Lower lobe of right lung (tissue), 2 donors: Measurements from ENCODE around the gene EPB41. TPM values are rescaled to one million over a fixed set of nuclear protein-coding genes. Genes with fewer than 3 reads are reported as not detected.
"Not testable (repeated sequence)": the region's sequence is repeated elsewhere in the genome, so short reads cannot be mapped to it uniquely, and the experiment has no call there.

Experiments used
- ATAC-seq, 2 donors: fragments of 200-7000 bp; cut with Tn5 transposase; one replicate each; pipeline ENCODE4 v1.9.1; 2020 to 2022; ENCODE audit warnings: mild to moderate bottlenecking in 2 of 2, moderate library complexity in 2 of 2
- DNase-seq: peaks from one replicate; pipeline ENCODE4 v3.0.0-alpha.2; 2020
- H3K27ac ChIP-seq: fragments of 200-600 bp; one replicate; pipeline ENCODE4 v1.8.0; 2022
- H3K27me3 ChIP-seq: fragments of 200-600 bp; one replicate; pipeline ENCODE4 v1.8.0; 2022; ENCODE audit warnings: low read depth
- H3K36me3 ChIP-seq: fragments of 200-600 bp; one replicate; pipeline ENCODE4 v1.8.0; 2022; ENCODE audit warnings: mild to moderate bottlenecking
- H3K4me1 ChIP-seq: fragments of 200-600 bp; one replicate; pipeline ENCODE4 v1.8.0; 2022
- H3K4me3 ChIP-seq: fragments of 200-600 bp; one replicate; pipeline ENCODE4 v1.8.0; 2022; ENCODE audit warnings: mild to moderate bottlenecking
- H3K9me3 ChIP-seq: fragments of 200-600 bp; one replicate; pipeline ENCODE4 v1.8.0; 2022
- intact Hi-C: fragments of 100-400 bp; cut with DNase I; formaldehyde crosslinking; loops from one replicate; pipeline ENCODE4 v1.11.0; 2022
- total RNA-seq: library from RNA; stranded (reverse); fragmentation: NEBNext Ultra II Directional; extraction: Animal tissue kit (Norgen Biotek cat#: 25700); gene quantifications from one replicate; pipeline ENCODE4 v1.2.1, GENCODE V29; 2021
- TF ChIP-seq, protein P1 (sequence below): fragments of 200-600 bp; IDR thresholded peaks from one replicate; pipeline ENCODE4 v1.8.0; 2022; ENCODE audit warnings: antibody characterized with exemption, mild to moderate bottlenecking
- donor health status: DM: no; HTN: yes; CAD: no; lungs with severe emphysema.

The EPB41 gene
- total RNA-seq, 1 donor from 2014 or later: 58.6 TPM

DNA sequence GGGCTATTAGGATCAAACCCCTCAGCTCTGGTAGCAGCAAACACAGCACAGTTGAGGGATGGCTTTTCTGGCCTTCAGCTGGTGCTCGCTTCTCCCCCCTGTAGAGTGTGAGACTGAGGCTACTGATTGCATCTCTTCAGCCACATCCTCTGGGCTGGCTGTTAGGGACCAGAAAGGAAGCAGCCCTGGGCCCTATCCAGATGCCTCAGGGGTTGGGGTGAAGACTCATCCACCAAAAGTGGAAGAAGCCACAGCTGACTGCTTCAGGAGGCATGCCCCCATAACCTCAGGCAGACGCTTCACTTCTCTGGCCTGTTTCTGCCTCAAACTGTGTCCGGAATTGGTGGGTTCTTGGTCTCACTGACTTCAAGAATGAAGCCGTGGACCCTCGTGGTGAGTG, 215.5 kb downstream of the EPB41 start:
- intact Hi-C loops: no loop called here
- Histone ChIP-seq H3K9me3 (no peaks in the 10 kb centered on the region), H3K4me3 (no peak overlapping the region), H3K4me1 (peaks cover 14% of the 10 kb centered on the region), H3K27me3 (peaks cover 8% of the 10 kb centered on the region), H3K36me3 (no peaks in the 10 kb centered on the region), H3K27ac (no peak overlapping the region)
- no peak for DNase-seq
- ATAC-seq: no peak
- TF ChIP-seq, protein P1, sequence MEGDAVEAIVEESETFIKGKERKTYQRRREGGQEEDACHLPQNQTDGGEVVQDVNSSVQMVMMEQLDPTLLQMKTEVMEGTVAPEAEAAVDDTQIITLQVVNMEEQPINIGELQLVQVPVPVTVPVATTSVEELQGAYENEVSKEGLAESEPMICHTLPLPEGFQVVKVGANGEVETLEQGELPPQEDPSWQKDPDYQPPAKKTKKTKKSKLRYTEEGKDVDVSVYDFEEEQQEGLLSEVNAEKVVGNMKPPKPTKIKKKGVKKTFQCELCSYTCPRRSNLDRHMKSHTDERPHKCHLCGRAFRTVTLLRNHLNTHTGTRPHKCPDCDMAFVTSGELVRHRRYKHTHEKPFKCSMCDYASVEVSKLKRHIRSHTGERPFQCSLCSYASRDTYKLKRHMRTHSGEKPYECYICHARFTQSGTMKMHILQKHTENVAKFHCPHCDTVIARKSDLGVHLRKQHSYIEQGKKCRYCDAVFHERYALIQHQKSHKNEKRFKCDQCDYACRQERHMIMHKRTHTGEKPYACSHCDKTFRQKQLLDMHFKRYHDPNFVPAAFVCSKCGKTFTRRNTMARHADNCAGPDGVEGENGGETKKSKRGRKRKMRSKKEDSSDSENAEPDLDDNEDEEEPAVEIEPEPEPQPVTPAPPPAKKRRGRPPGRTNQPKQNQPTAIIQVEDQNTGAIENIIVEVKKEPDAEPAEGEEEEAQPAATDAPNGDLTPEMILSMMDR: no peak

DNA sequence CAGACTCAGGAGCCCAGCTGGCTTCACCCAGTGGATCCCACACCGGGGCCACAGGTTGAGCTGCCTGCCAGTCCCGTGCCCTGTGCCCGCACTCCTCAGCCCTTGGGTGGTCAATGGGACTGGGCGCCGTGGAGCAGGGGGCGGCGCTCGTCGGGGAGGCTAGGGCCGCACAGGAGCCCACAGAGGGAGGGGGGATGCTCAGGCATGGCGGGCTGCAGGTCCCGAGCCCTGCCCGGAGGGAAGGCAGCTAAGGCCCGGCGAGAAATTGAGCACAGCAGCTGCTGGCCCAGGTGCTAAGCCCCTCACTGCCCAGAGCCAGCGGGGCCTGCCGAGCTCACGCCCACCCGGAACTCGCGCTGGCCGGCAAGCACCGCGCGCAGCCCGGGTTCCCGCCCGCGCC, 216.7 kb downstream of the EPB41 start:
- not testable (repeated sequence) for DNase-seq, H3K27me3 ChIP-seq

DNA sequence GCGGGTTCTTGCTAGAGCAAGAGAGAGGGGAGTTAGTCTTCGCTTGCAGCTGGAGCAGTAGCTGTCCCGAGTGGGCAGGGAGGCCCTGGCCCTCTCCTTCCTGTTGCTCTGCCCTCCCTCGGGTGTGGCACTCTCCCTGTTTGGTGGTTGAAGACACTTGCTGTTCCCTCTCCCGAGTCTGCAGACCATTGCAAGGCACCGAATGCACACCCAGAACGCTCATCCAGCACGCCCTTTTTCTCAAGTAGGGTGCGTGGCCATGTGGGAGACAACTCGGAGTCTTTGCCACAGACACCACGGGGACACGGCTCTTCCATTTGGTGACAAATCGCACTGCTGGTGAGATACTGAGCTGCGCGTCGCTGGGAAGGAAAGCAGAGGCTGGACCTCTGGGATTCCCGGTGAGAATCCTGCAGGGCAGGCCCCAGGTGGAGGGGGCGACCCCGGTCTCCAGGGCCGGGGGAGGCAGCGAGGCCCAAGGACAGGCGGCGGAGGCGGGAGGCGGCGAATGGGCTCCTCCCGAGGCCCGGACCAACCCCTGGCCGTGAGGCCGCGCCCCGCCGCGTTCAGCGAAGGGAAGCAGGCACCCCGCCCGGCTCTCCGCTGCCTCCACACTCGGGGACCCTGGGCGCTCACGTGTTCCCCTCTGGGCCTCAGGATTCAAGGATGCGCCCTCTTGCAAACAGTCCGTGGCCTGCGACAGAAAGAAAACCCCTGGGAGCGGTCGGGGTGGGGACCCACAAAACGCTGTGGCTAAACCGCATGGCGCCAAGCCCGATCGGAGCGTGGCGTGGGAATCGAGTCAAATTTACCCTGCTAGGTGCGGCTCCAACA, 219.7 kb downstream of the EPB41 start:
- Histone ChIP-seq H3K36me3 (no peaks in the 10 kb centered on the region), H3K9me3 (no peaks in the 10 kb centered on the region), H3K27ac (no peak overlapping the region), H3K4me3 (peak overlapping the region; percentile 19), H3K27me3 (no peaks in the 10 kb centered on the region), H3K4me1 (peaks cover 8% of the 10 kb centered on the region)
- ATAC-seq (peak; percentile 40 to 49), DNase-seq (no peak)
- TF ChIP-seq, protein P1: no peak
- intact Hi-C loops: no loop called here

More for the DNA sequence above, 216.7 kb downstream of the EPB41 start:
- H3K4me3 ChIP-seq, H3K36me3 ChIP-seq, intact Hi-C loops, H3K9me3 ChIP-seq, H3K27ac ChIP-seq, H3K4me1 ChIP-seq, ATAC-seq: not testable (repeated sequence)

DNA sequence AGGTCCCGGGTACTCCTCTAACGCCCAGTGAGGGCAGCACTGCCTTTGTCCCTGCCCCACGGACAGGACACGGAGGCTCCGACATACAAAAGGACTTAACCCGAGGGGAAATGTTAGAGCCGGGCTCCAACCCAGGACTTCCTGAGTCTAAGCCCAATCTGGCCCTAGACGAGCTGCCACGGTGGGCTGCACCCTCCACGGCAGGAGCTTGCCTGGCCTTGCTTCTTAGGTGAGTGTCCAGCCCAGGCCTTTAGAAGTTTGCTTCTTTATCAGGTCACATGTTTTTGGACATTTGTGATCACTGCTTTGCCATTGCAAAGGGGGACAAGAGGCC, 220.3 kb downstream of the EPB41 start:
- peaks cover 8% of the 10 kb centered on the region for H3K4me1 ChIP-seq
- H3K9me3 ChIP-seq: no peaks in the 10 kb centered on the region
- H3K4me3 ChIP-seq: peak overlapping the region; percentile 19
- no peaks in the 10 kb centered on the region for H3K27me3 ChIP-seq
- H3K36me3 ChIP-seq: no peaks in the 10 kb centered on the region
- H3K27ac ChIP-seq: no peak overlapping the region
- TF ChIP-seq, protein P1: no peak
- intact Hi-C loops: no loop called here
- ATAC-seq (peak in 1 of 2 donors; percentile 13), DNase-seq (no peak)

DNA sequence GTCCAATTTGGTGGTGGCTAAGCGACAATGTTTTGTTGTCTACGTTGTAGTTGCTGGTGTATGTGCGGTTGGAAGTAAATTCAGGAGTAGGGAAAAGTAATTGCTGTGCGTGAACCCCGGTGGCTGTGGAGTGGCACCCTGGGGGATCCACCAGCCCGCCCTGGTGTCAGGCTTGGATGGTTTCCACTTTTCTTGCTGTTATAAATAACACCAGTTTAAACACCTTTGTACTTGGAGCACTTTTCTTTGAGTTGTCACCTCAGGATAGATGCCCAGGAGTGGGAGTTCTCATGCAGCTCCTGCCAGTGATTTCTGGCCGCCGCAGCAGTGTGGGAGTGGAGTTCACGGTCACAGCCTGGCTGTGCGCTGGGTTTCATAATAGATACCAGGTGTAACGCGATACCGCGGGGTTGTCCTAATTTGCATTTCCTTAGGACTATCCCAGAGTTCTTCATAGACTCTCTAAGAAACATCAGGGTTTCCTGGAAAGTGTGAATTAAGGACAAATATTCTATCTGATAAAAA, 222.1 kb downstream of the EPB41 start:
- no peak for DNase-seq
- no peak overlapping the region for H3K4me3 ChIP-seq
- peak in 1 of 2 donors; percentile 47 for ATAC-seq
- H3K27ac ChIP-seq: no peak overlapping the region
- TF ChIP-seq, protein P1: no peak
- H3K9me3 ChIP-seq: no peaks in the 10 kb centered on the region
- intact Hi-C loops: no loop called here
- no peaks in the 10 kb centered on the region for H3K27me3 ChIP-seq
- H3K36me3 ChIP-seq: no peaks in the 10 kb centered on the region
- peaks cover 8% of the 10 kb centered on the region for H3K4me1 ChIP-seq

DNA sequence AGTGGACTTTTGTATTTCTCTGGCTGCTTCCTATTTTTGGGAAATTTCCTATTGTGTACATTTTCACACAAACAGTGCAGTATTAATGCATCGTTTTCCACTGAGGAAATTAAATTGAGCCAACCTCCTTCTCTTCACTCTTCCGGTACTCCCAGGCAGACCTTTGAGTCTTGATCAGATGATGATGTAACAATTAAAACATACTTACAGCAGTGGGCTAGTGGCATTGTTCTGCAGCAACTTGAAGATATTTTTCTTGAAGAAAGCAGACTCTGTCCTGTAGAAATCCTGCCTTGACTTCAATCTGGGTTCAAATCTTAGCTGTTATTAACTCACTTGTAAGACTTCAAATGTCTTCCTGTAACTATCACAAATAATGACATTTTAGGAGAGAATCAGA, 228.3 kb downstream of the EPB41 start:
- no peak overlapping the region for H3K4me3 ChIP-seq
- intact Hi-C loops: no loop called here
- H3K36me3 ChIP-seq: peaks cover 35% of the 10 kb centered on the region
- no peaks in the 10 kb centered on the region for H3K27me3 ChIP-seq
- ATAC-seq (no peak), DNase-seq (no peak)
- H3K9me3 ChIP-seq: no peaks in the 10 kb centered on the region
- H3K27ac ChIP-seq: no peak overlapping the region
- TF ChIP-seq, protein P1: no peak
- H3K4me1 ChIP-seq: peaks cover 5% of the 10 kb centered on the region
